GM18868 (cell line): Measurements from ENCODE around the gene NAP1L2.
"Not testable (repeated sequence)": the region's sequence is repeated elsewhere in the genome, so short reads cannot be mapped to it uniquely, and the experiment has no call there.

Experiments used
- ATAC-seq: cut with Tn5 transposase; IDR thresholded peaks from one replicate; pipeline ENCODE4 v1.9.1; 2021; ENCODE audit warnings: mild to moderate bottlenecking, moderate library complexity; ENCODE audit not compliant: unreplicated experiment

Gene NAP1L2

GRCh38 chrX:73214426-73215094 lies at the start of gene NAP1L2:
NAP1L2 (minus strand) TSS chrX:73214851; CDS start chrX:73214492, 359 bp downstream.
- ATAC-seq: peak; percentile 91

- ATAC-seq: no peak
These were observed 48.3 kb upstream of the NAP1L2 start for GRCh38 chrX:73262991-73263390.

GRCh38 chrX:73239242-73239641 lies 24.6 kb upstream of the NAP1L2 start:
- ATAC-seq: no peak

- no peak for ATAC-seq
These were observed 3.0 kb upstream of the NAP1L2 start for GRCh38 chrX:73217621-73218020.

GRCh38 chrX:73215246-73215645 lies 595 bp upstream of the NAP1L2 start:
- ATAC-seq: peak; percentile 20

GRCh38 chrX:73213734-73214425 lies 771 bp downstream of the NAP1L2 start:
- ATAC-seq: no peak

GRCh38 chrX:73206366-73206765 lies 8.3 kb downstream of the NAP1L2 start:
- no peak for ATAC-seq

GRCh38 chrX:73182502-73183114 lies 32.0 kb downstream of the NAP1L2 start:
- ATAC-seq: no peak

- ATAC-seq: not testable (repeated sequence)
These were observed 45.7 kb downstream of the NAP1L2 start for GRCh38 chrX:73168945-73169344.
